ENCODE results near the gene PPIE. TPM values are rescaled to one million over a fixed set of nuclear protein-coding genes. Genes with fewer than 3 reads are reported as not detected.

Gene PPIE
- polyA plus RNA-seq, 1 of the 3 experiments (the other 2 are of a cell fraction) = 78.4 TPM

DNA sequence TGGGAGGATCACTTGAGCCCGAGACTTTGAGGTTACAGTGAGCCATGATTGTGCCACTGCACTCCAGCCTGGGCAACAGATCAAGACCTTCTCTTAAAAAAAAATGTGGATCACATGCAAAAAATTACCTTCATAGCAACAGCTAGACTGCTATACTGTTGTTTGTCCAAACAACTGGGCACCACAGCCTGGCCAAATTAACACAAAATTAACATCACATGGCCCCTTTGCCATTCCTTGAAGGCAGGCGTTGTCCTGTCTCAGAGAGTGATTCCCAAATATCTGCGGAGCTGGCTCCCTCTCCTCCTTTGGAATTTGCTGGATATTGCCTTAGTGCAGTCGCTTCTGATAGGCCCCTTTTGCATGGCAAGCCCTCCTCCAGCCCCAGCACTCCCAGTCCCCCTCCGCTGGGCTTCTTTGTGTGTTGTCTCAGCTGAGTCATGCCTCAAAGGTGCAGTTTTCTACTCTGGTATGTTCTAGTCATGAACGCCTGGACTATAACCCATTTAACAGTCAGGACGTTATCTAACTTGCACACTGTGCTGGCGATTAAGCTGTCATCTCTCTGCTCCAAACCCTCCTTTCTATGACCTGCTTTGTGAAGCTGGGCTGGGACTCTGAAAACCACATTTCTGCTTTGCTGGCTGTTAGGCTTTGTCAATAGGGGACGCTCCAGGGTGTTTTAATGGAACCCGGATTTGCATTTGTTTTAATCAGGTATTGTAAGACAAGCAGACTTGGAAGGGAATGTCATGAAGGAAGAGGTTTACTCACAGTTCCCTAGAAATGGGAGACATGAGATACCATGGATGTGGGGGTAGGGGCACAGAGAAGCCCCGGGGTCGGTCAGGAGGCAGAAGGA, 27.3 kb upstream of the PPIE start (continued):
- TF ChIP-seq, protein P1, sequence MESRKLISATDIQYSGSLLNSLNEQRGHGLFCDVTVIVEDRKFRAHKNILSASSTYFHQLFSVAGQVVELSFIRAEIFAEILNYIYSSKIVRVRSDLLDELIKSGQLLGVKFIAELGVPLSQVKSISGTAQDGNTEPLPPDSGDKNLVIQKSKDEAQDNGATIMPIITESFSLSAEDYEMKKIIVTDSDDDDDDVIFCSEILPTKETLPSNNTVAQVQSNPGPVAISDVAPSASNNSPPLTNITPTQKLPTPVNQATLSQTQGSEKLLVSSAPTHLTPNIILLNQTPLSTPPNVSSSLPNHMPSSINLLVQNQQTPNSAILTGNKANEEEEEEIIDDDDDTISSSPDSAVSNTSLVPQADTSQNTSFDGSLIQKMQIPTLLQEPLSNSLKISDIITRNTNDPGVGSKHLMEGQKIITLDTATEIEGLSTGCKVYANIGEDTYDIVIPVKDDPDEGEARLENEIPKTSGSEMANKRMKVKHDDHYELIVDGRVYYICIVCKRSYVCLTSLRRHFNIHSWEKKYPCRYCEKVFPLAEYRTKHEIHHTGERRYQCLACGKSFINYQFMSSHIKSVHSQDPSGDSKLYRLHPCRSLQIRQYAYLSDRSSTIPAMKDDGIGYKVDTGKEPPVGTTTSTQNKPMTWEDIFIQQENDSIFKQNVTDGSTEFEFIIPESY (IDR thresholded peaks at IDR 0.05; ENCODE audit: borderline replicate concordance, low read depth) = no peak
- TF ChIP-seq, protein P2, sequence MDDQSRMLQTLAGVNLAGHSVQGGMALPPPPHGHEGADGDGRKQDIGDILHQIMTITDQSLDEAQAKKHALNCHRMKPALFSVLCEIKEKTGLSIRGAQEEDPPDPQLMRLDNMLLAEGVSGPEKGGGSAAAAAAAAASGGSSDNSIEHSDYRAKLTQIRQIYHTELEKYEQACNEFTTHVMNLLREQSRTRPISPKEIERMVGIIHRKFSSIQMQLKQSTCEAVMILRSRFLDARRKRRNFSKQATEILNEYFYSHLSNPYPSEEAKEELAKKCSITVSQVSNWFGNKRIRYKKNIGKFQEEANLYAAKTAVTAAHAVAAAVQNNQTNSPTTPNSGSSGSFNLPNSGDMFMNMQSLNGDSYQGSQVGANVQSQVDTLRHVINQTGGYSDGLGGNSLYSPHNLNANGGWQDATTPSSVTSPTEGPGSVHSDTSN (IDR thresholded peaks at IDR 0.05) = no peak
- TF ChIP-seq CHD2 (IDR thresholded peaks at IDR 0.05; ENCODE audit: low read length, partially characterized antibody) = no peak
- TF ChIP-seq FOXM1 (IDR thresholded peaks at IDR 0.05; ENCODE audit: low read depth) = no peak

DNA sequence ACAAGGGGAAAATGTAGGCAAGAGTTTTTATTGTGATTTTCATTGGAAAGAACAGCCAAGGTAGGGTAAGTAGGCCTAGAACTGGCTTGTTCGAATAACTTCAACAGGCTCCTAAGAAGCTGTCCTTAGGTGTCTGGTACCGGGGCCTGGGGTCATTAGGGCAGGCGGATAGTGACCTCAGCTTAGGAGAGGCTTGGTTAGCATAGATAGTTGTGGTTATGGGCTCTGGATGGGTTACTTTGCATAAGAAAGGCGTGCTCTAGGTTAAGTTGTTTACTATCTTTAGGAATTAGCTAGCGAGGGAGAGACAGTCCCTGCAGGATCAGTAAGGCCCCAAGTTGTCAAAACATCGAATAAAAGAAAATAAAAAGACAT, 26.7 kb upstream of the PPIE start:
- H3K79me2 ChIP-seq (ENCODE audit: insufficient read depth) = no peaks in the 10 kb centered on the region
- H3K36me3 ChIP-seq (replicated peaks in 1 of 2; ENCODE audit: control insufficient read depth in 1 of 2, insufficient read depth in 2 of 2, low read length in 1 of 2) = no peaks in the 10 kb centered on the region
- no peaks in the 10 kb centered on the region for H3K9me2 ChIP-seq
- no peak overlapping the region for H3K27ac ChIP-seq (ENCODE audit: low read depth in 2 of 2, low read length in 1 of 2)
- DNase-seq = no peak
- H3K9me3 ChIP-seq = no peaks in the 10 kb centered on the region
- H3K9ac ChIP-seq = no peak overlapping the region
- H3K4me2 ChIP-seq = no peak overlapping the region
- H3K4me1 ChIP-seq (ENCODE audit: control insufficient read depth in 1 of 2, insufficient read depth in 2 of 2, low read depth in 1 of 2, low read length in 1 of 2) = peaks cover 0 to 6% of the 10 kb centered on the region in 2 experiments; a peak in 1 of 4 replicates
- no peaks in the 10 kb centered on the region for H3F3A ChIP-seq (replicated peaks; ENCODE audit: insufficient read depth)
- no peak overlapping the region for H3K4me3 ChIP-seq (ENCODE audit: low read depth in 2 of 2, low read length in 1 of 2)
- TF ChIP-seq SIN3A (IDR thresholded peaks at IDR 0.05; ENCODE audit: borderline replicate concordance, low read depth, low read length) (no peak), NFIC (IDR thresholded peaks at IDR 0.05; ENCODE audit: borderline replicate concordance) (no peak), MXI1 (IDR thresholded peaks at IDR 0.05; ENCODE audit: low read depth, low read length) (no peak), FOXJ3 (CRISPR knock-in tag; IDR thresholded peaks at IDR 0.05) (no peak), RXRA (IDR thresholded peaks at IDR 0.05; ENCODE audit: borderline replicate concordance, low read depth) (no peak), RFX5 (IDR thresholded peaks at IDR 0.05; ENCODE audit: low read length) (no peak), POLR2AphosphoS5 (IDR thresholded peaks at IDR 0.05; ENCODE audit: low read depth, low read length) (no peak), CHD2 (IDR thresholded peaks at IDR 0.05; ENCODE audit: low read length, partially characterized antibody) (no peak), GATA2 (CRISPR knock-in tag; IDR thresholded peaks at IDR 0.05) (no peak), TCF12 (IDR thresholded peaks at IDR 0.05) (no peak)
- TF ChIP-seq, protein P1 (IDR thresholded peaks at IDR 0.05; ENCODE audit: borderline replicate concordance, low read depth) = no peak
- TF ChIP-seq, protein P3, sequence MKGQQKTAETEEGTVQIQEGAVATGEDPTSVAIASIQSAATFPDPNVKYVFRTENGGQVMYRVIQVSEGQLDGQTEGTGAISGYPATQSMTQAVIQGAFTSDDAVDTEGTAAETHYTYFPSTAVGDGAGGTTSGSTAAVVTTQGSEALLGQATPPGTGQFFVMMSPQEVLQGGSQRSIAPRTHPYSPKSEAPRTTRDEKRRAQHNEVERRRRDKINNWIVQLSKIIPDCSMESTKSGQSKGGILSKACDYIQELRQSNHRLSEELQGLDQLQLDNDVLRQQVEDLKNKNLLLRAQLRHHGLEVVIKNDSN (IDR thresholded peaks at IDR 0.05; ENCODE audit: borderline replicate concordance, low read depth) = no peak
- TF ChIP-seq, protein P4, sequence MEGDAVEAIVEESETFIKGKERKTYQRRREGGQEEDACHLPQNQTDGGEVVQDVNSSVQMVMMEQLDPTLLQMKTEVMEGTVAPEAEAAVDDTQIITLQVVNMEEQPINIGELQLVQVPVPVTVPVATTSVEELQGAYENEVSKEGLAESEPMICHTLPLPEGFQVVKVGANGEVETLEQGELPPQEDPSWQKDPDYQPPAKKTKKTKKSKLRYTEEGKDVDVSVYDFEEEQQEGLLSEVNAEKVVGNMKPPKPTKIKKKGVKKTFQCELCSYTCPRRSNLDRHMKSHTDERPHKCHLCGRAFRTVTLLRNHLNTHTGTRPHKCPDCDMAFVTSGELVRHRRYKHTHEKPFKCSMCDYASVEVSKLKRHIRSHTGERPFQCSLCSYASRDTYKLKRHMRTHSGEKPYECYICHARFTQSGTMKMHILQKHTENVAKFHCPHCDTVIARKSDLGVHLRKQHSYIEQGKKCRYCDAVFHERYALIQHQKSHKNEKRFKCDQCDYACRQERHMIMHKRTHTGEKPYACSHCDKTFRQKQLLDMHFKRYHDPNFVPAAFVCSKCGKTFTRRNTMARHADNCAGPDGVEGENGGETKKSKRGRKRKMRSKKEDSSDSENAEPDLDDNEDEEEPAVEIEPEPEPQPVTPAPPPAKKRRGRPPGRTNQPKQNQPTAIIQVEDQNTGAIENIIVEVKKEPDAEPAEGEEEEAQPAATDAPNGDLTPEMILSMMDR (IDR thresholded peaks at IDR 0.05) = no peak
- TF ChIP-seq, protein P5, sequence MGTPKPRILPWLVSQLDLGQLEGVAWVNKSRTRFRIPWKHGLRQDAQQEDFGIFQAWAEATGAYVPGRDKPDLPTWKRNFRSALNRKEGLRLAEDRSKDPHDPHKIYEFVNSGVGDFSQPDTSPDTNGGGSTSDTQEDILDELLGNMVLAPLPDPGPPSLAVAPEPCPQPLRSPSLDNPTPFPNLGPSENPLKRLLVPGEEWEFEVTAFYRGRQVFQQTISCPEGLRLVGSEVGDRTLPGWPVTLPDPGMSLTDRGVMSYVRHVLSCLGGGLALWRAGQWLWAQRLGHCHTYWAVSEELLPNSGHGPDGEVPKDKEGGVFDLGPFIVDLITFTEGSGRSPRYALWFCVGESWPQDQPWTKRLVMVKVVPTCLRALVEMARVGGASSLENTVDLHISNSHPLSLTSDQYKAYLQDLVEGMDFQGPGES (IDR thresholded peaks at IDR 0.05; ENCODE audit: low read depth, low read length) = no peak
- TF ChIP-seq, protein P6, sequence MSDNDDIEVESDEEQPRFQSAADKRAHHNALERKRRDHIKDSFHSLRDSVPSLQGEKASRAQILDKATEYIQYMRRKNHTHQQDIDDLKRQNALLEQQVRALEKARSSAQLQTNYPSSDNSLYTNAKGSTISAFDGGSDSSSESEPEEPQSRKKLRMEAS (IDR thresholded peaks at IDR 0.05; ENCODE audit: low read depth) = no peak
- WGBS (ENCODE audit: low lambda C conversion rate) = 70% methylated on average over 6 of the region's 6 CpGs
- no peaks in the 10 kb centered on the region for H4K20me1 ChIP-seq (ENCODE audit: insufficient read depth)
- peaks cover 16% of the 10 kb centered on the region for H3K27me3 ChIP-seq (ENCODE audit: insufficient read depth)
- no peak overlapping the region for H2AFZ ChIP-seq (ENCODE audit: low read depth)
- CTCF ChIA-PET = interaction anchor here (0.9 to 5.0 kb wide), 11 partner anchors 10 to 453 kb away, joined by 3 to 30 read pairs (median 4); no protein-coding TSS in a partner anchor
- POLR2A ChIA-PET = no interaction called here

Measured in SK-N-SH (cell line).